GM12801 (cell line): ENCODE measurements around the gene PALM.

Experiments used
- CTCF ChIP-seq: IDR thresholded peaks from one replicate; pipeline ENCODE4 v1.5.1; 2011; ENCODE audit warnings: control low read depth; ENCODE audit not compliant: insufficient read length; ENCODE audit errors: extremely low read depth

PALM gene

GRCh38 chr19:751501-752341 is 43.0 kb downstream of the PALM start:
- TF ChIP-seq CTCF = no peak

GRCh38 chr19:752652-753517 is 44.1 kb downstream of the PALM start:
- TF ChIP-seq CTCF = no peak

GRCh38 chr19:754530-754929 is 45.8 kb downstream of the PALM start:
- no peak for TF ChIP-seq CTCF

- TF ChIP-seq CTCF = no peak
Observed at GRCh38 chr19:755063-755462, 46.3 kb downstream of the PALM start.

GRCh38 chr19:756236-756635 is 47.5 kb downstream of the PALM start:
- TF ChIP-seq CTCF = no peak

- no peak for TF ChIP-seq CTCF
Observed at GRCh38 chr19:756821-757688, 48.3 kb downstream of the PALM start.
